Pancreas (tissue), 10 donors: Measurements from ENCODE around the gene ENO4. TPM values are rescaled to one million over a fixed set of nuclear protein-coding genes. Genes with fewer than 3 reads are reported as not detected.

Experiments used
- ATAC-seq, 4 donors: fragments of 200-7000 bp; cut with Tn5 transposase; one replicate each; pipeline versions ENCODE4 v1.8.0 to v1.9.1; 2020; ENCODE audit warnings: mild to moderate bottlenecking in 4 of 4, moderate library complexity in 4 of 4
- DNase-seq, 6 donors: peaks; one replicate each; pipeline ENCODE4 v3.0.0-alpha.2; 2020
- FAIRE-seq: peaks from 2 replicates; lab custom pipeline; 2012; peaks lifted over from hg19 to GRCh38; lab: Jason Lieb, UNC
- H3K27ac ChIP-seq, 4 donors: fragments of 200-600 bp; sonication (generic); 1 replicate in 3 of 4; 2 replicates in 1 of 4; pipeline versions ENCODE4 v1.5.0 to v1.8.0; 2020
- H3K27me3 ChIP-seq, 4 donors: fragments of 200-600 bp; one replicate each; pipeline ENCODE4 v1.8.0; 2021
- H3K36me3 ChIP-seq, 3 donors: fragments of 200-600 bp; sonication (generic) in 1 of 3; one replicate each; pipeline versions ENCODE4 v1.5.0 to v1.8.0; 2020 to 2021
- H3K4me1 ChIP-seq, 3 donors: fragments of 200-600 bp; one replicate each; pipeline ENCODE4 v1.8.0; 2021
- H3K4me3 ChIP-seq, 4 donors: fragments of 200-600 bp; sonication (generic) in 2 of 4; one replicate each; pipeline versions ENCODE4 v1.5.0 to v1.8.0; 2020 to 2021
- H3K9me3 ChIP-seq, 4 donors: fragments of 200-600 bp; one replicate each; pipeline ENCODE4 v1.8.0; 2021
- CTCF ChIP-seq, 4 donors: fragments of 200-600 bp; sonication (generic) in 3 of 4; IDR thresholded peaks; one replicate each; pipeline versions ENCODE4 v1.5.0 to v1.8.0; 2021; ENCODE audit warnings: antibody characterized with exemption in 4 of 4
- WGBS, 2 donors: extraction: QIAGEN DNeasy Blood & Tissue Kit; methylation state at CpG; one replicate each; pipeline ENCODE4 v1.1.7; 2013; 5-methylcytosine and 5-hydroxymethylcytosine counted together
- intact Hi-C, 3 donors: fragments of 100-400 bp; cut with DNase I; formaldehyde crosslinking; loops; one replicate each; pipeline versions ENCODE4 v1.11.1 to v1.14.2; 2022
- polyA plus RNA-seq, 2 donors: library from polyadenylated mRNA; stranded (reverse); fragments of 200-250 nt; gene quantifications; one replicate each; pipeline ENCODE4 v1.2.3, GENCODE V29; 2013
- total RNA-seq, 6 donors: library from RNA; stranded (reverse); fragmentation: NEBNext Ultra II Directional in 4 of 6; extraction: Animal tissue kit (Norgen Biotek cat#: 25700) in 4 of 6; gene quantifications; one replicate each; pipeline versions ENCODE4 v1.2.1 to v1.2.4, GENCODE V29; 2021 to 2023
- donor health status: healthy with polysubstance abuse.
- donor health status: DM: no; HTN: no; CAD: no; lungs with moderate emphysema.
- donor health status: DM: no; HTN: no; CAD: no.
- donor health status: control.
- donor health status: control.
- donor health status: Bipolar disorder and iron deficiency.
- donor health status: DM: yes; HTN: yes; CAD: no.
- donor health status: DM: no; HTN: no; CAD: no.
- donor health status: DM: no; HTN: no; CAD: no.
- donor health status: DM: yes; HTN: yes; CAD: no.

The ENO4 gene
- total and polyA plus RNA-seq, 8 donors = 0.15 to 0.71 (median 0.23) TPM

GRCh38 chr10:116877391-116877790, 28.1 kb downstream of the ENO4 start:
- H3K27ac ChIP-seq = no peak overlapping the region
- no peak for DNase-seq
- ATAC-seq = no peak
- FAIRE-seq = no peak
- no peak for TF ChIP-seq CTCF (IDR thresholded peaks at IDR 0.05)
- no peaks in the 10 kb centered on the region for H3K4me1 ChIP-seq
- WGBS, 2 donors = 83% methylated on average over 3 of the region's 3 CpGs
- H3K27me3 ChIP-seq = no peaks in the 10 kb centered on the region
- no peaks in the 10 kb centered on the region for H3K9me3 ChIP-seq
- intact Hi-C loops = no loop called here
- no peak overlapping the region for H3K4me3 ChIP-seq
- no peaks in the 10 kb centered on the region for H3K36me3 ChIP-seq

- Histone ChIP-seq H3K27me3 (no peaks in the 10 kb centered on the region), H3K4me3 (no peak overlapping the region), H3K9me3 (no peaks in the 10 kb centered on the region), H3K36me3 (no peaks in the 10 kb centered on the region), H3K4me1 (no peaks in the 10 kb centered on the region), H3K27ac (no peak overlapping the region)
- 67 to 73% methylated on average over 2 of the region's 2 CpGs for WGBS, 2 donors
- intact Hi-C loops = no loop called here
- no peak for TF ChIP-seq CTCF (IDR thresholded peaks at IDR 0.05)
- FAIRE-seq (no peak), DNase-seq (no peak), ATAC-seq (no peak)
Measured at GRCh38 chr10:116878123-116878522, 28.8 kb downstream of the ENO4 start.

- Histone ChIP-seq H3K4me3 (no peak overlapping the region), H3K27me3 (no peaks in the 10 kb centered on the region), H3K27ac (no peak overlapping the region), H3K4me1 (no peaks in the 10 kb centered on the region), H3K36me3 (no peaks in the 10 kb centered on the region), H3K9me3 (no peaks in the 10 kb centered on the region)
- FAIRE-seq (no peak), ATAC-seq (no peak), DNase-seq (no peak)
- 61 to 69% methylated on average over 7 of the region's 7 CpGs for WGBS, 2 donors
- TF ChIP-seq CTCF (IDR thresholded peaks at IDR 0.05) = no peak
- intact Hi-C loops = no loop called here
Measured at GRCh38 chr10:116879817-116880216, 30.5 kb downstream of the ENO4 start.

- no peaks in the 10 kb centered on the region for H3K27me3 ChIP-seq
- H3K9me3 ChIP-seq = no peaks in the 10 kb centered on the region
- TF ChIP-seq CTCF (IDR thresholded peaks at IDR 0.05) = no peak
- H3K36me3 ChIP-seq = no peaks in the 10 kb centered on the region
- no peak for ATAC-seq
- FAIRE-seq = no peak
- intact Hi-C loops = no loop called here
- no peaks in the 10 kb centered on the region for H3K4me1 ChIP-seq
- no peak for DNase-seq
- WGBS, 2 donors = 81 to 82% methylated on average over 10 of the region's 10 CpGs
- no peak overlapping the region for H3K27ac ChIP-seq
- H3K4me3 ChIP-seq = no peak overlapping the region
Measured at GRCh38 chr10:116880716-116881482, 31.6 kb downstream of the ENO4 start.

GRCh38 chr10:116882639-116883038, 33.3 kb downstream of the ENO4 start:
- Histone ChIP-seq H3K36me3 (no peaks in the 10 kb centered on the region), H3K4me3 (no peak overlapping the region), H3K27ac (no peak overlapping the region), H3K27me3 (no peaks in the 10 kb centered on the region), H3K4me1 (no peaks in the 10 kb centered on the region), H3K9me3 (no peaks in the 10 kb centered on the region)
- TF ChIP-seq CTCF (IDR thresholded peaks at IDR 0.05) = no peak
- intact Hi-C loops = no loop called here
- ATAC-seq (peak in 1 of 4 donors; percentile 22), FAIRE-seq (no peak), DNase-seq (no peak)
- 83 to 85% methylated on average over 2 of the region's 2 CpGs for WGBS, 2 donors
